HG03575 (cell line): ENCODE measurements around the gene CDKL4.
"Not testable (repeated sequence)": the region's sequence is repeated elsewhere in the genome, so short reads cannot be mapped to it uniquely, and the experiment has no call there.

Experiments used
- ATAC-seq: cut with Tn5 transposase; IDR thresholded peaks from one replicate; pipeline ENCODE4 v1.9.1; 2021; ENCODE audit not compliant: unreplicated experiment, insufficient number of reproducible peaks, low FRiP score; ENCODE audit errors: extremely low read depth

Gene CDKL4

GRCh38 chr2:39243469-39244123 lies at the start of gene CDKL4:
Gene CDKL4 (minus strand): TSS chr2:39243970.
- ATAC-seq = no peak

- ATAC-seq = no peak
These were observed 46.7 kb upstream of the CDKL4 start for GRCh38 chr2:39290433-39290832.

DNA sequence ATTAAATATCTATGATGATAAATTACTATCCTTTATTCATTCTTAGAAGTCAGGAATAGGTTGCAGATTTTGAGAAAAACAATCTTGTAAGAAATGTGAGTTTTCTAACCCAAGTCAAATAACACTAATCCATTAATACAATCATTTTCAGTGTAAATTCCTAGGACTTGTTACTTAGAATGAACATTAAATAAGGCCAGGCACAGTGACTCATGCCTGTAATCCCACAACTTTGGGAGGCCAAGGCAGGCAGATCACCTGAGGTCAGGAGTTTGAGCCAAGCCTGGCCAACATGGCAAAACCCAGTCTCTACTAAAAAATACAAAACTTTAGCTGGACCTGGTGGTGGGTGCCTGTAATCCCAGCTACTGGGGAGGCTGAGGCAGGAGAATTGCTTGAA lies 45.8 kb upstream of the CDKL4 start:
- no peak for ATAC-seq

DNA sequence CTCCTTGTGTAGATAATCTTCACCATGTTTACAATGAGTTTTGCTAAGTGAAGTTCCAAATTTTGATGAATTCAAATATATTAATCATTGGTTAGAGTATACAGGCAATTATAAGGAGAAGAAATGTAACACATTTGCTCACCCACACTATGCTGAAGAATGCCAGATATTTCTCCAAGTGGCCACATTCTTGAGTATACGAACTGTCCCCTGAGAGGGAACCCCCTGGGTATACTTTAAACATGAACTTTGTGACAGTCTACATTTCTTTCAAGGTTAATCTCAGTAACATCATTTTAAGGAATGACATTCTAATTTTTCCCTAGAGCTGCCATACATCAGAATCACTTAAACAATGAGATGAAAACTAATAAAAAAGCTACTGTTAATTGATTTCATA lies 39.8 kb upstream of the CDKL4 start:
- ATAC-seq = no peak

GRCh38 chr2:39281391-39281790 lies 37.6 kb upstream of the CDKL4 start:
- no peak for ATAC-seq

- ATAC-seq = no peak
These were observed 31.2 kb upstream of the CDKL4 start for GRCh38 chr2:39275016-39275415.

DNA sequence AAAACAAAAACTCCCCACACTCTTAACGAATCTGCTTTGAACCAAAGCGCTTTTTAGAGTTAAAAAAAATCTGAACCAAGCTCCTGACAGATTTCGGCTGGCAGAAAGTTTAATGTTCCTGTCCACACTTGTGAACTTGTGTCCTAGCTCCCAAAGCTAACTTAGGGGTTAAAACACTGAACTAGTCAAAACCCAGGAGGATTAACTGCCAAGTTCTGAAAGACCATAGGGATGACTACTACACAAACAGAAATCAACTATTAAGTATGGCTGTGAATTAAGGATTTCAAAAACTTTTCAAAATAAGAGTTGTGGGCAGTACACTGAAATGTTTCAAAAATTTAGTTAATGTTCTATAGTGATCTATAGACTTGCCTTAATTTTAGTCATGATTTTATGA lies 26.2 kb upstream of the CDKL4 start:
- no peak for ATAC-seq

- no peak for ATAC-seq
These were observed 23.2 kb upstream of the CDKL4 start for GRCh38 chr2:39266916-39267434.

- peak; percentile 52 for ATAC-seq
These were observed 22.5 kb upstream of the CDKL4 start for GRCh38 chr2:39266139-39266805.

DNA sequence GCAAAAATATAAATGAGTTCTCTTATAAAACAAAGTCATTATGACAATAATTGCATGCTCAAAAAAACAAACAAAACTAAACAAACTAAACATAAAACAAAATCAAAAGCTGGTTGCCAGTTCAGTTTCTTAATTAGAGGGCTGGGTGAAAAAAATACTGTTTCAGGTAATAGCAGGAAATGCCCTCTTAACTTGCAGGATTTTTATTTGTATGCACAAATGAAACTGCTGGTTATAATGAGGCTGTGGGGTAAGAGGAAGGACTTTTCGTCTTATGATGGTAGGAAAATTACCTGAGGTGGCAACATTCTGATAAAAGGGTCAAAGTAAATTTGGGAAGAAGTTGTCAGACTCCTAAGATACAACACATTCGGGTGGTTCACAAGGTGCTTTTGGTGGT lies 21.5 kb upstream of the CDKL4 start:
- no peak for ATAC-seq

DNA sequence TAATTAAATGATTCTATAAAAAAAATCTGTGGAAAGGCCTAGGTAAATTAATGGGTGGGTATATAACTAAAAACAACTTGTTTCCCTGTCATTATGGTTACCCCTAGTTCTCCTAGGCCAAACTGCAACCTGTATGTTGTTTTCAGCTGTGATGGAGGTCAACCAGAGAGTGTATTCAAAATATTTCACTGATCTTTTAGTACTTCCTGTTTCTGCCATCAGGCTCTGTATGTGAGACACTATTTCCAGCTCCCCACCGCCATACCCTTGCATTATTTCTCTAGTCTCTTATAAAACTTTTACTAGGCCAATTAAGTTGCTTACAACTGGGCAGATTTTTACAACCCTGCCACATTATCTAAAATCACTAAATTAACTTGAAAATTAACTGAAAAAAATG lies 21.0 kb upstream of the CDKL4 start:
- no peak for ATAC-seq

GRCh38 chr2:39260087-39260486 lies 16.3 kb upstream of the CDKL4 start:
- ATAC-seq = no peak

- ATAC-seq = no peak
These were observed 12.3 kb upstream of the CDKL4 start for GRCh38 chr2:39256040-39256439.

DNA sequence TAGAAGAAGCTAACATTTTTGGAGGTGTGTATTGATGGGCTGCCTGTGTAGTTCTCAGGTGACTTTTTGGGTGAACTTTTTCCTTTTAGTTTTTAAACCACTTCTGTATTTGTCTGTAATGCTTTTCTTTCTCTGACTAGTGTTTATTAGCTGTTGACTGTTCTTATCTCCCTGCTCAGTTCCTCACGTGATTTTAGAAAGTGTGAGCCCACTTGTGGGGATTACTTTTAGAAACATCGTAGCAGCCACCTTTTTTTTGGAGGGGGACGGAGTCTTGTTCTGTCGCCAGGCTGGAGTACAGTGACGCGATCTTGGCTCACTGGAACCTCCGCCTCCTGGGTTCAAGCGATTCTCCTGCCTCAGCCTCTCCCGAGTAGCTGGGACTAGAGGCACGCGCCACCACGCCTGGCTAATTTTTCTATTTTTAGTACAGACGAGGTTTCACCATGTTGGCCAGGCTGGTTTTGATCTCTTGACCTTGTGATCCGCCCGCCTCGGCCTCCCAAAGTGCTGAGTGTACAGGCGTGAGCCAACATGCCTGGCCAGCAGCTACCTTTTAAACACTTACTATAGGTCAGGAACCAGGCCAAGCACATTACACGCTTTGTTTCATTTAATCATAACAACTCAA lies 9.2 kb upstream of the CDKL4 start:
- no peak for ATAC-seq

- ATAC-seq = no peak
These were observed 3.8 kb upstream of the CDKL4 start for GRCh38 chr2:39247512-39248043.

GRCh38 chr2:39246382-39246980 lies 2.7 kb upstream of the CDKL4 start:
- no peak for ATAC-seq

GRCh38 chr2:39244963-39245625 lies 1.3 kb upstream of the CDKL4 start:
- not testable (repeated sequence) for ATAC-seq

GRCh38 chr2:39244241-39244862 lies 582 bp upstream of the CDKL4 start:
- not testable (repeated sequence) for ATAC-seq

- ATAC-seq = no peak
These were observed 2.2 kb downstream of the CDKL4 start for GRCh38 chr2:39241588-39241987.
